HG02678 (cell line): Measurements from ENCODE around the gene LDB2.
"Not testable (repeated sequence)": the region's sequence is repeated elsewhere in the genome, so short reads cannot be mapped to it uniquely, and the experiment has no call there.

Source experiments
- ATAC-seq: cut with Tn5 transposase; IDR thresholded peaks from one replicate; pipeline ENCODE4 v1.9.1; 2021; ENCODE audit warnings: mild to moderate bottlenecking, moderate library complexity; ENCODE audit not compliant: unreplicated experiment

The LDB2 gene

DNA sequence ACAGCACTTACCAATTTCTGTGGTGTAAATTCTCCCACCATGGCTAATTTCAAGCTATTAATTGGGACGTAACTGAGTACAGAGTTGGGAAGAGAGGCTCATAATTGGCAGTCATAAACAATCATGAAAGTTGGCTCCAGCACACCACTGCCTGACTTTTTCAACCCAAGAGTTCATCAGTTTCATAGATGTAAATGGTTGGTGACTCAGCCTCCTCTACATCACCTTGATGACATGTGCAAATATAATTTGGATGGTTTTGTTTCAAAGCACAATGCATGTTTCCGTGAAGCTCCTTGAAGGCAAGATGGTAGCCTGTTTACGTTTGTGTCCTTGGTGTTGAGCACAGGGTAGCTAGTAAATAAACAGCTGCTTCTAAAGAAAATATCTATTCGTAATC is 235.1 kb downstream of the LDB2 start:
- ATAC-seq = no peak

GRCh38 chr4:16661813-16662212 is 236.6 kb downstream of the LDB2 start:
- ATAC-seq = no peak

GRCh38 chr4:16660656-16661055 is 237.8 kb downstream of the LDB2 start:
- no peak for ATAC-seq

- no peak for ATAC-seq
Measured at GRCh38 chr4:16659694-16660093, 238.8 kb downstream of the LDB2 start.

- no peak for ATAC-seq
Measured at GRCh38 chr4:16659079-16659478, 239.4 kb downstream of the LDB2 start.

GRCh38 chr4:16658183-16658582 is 240.3 kb downstream of the LDB2 start:
- ATAC-seq = no peak

DNA sequence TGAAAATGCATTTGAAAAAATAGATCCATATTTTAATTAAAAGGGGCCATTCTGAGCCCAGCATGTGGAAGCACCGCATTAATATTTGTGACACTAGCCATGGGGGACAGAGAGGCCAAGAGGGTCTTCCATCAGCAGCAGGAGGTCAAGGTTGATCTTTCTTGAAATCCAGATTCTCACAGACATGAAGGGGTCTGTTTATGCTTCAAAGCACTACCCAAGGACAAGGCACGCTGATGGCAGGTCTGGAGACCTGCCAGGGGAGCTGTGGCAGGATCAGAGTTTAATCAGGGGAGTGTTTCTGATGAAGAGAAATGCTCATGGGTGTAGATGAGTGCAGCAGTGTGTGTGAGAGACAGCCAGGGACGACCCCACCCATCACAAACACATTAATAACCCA is 243.3 kb downstream of the LDB2 start:
- ATAC-seq = no peak

GRCh38 chr4:16652732-16653305 is 245.6 kb downstream of the LDB2 start:
- no peak for ATAC-seq

DNA sequence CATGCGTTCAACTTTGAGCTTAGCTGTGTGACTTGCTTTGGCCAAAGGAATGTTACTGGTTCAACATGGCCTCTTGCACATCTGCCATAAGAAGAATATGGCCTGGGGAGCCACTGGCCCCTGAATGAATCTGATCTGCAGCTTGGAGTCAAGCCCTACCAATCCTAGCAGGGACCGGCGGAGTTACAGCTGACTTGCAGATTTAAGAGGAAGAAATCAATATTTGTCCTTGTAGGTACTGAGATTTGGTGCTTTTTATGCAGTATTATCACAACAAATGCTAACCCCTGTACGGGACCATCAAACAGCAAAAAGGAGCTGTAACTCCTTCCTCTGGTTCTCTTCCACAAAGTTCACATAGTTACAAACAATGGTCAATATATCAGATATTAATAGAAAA is 252.0 kb downstream of the LDB2 start:
- no peak for ATAC-seq

DNA sequence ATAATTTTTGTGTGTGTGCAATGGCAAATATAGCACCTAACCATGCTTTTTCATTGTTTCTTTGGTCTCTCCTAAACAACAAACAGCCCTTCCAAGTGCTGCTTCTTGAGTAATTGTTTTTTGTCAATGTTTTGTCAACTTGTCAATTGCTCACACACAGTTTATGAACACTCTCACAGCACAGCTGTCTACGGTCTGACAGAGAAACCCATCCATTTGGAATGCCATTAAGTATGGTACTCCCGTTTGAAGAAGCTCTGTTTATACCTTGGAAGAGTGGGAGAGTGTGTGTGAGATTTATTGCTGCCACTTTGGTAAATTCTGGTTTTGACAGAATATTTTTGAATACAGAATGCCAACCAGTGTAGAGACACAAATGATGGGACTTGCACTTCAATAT is 254.6 kb downstream of the LDB2 start:
- ATAC-seq = no peak

DNA sequence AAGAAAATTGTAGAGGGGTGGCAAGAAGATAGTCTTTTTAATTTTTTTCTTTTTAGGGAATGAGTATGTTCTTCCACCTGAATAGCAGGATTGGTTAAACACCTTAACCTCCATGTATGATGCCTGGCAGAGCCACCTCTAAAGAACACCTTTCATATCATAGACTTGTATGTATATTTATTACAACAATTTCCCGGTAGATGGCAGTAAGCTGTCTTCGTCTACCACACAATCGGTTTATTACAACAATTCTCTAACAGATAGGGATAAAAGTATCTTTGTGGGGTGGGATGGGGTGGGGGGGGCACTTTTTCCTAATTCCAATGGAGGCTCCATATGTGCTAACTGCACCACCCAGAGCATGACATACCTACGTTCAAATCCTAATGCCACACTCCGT is 255.5 kb downstream of the LDB2 start:
- no peak for ATAC-seq

- ATAC-seq = no peak
Measured at GRCh38 chr4:16641971-16642370, 256.5 kb downstream of the LDB2 start.

- no peak for ATAC-seq
Measured at GRCh38 chr4:16636912-16637630, 261.4 kb downstream of the LDB2 start.

- no peak for ATAC-seq
Measured at GRCh38 chr4:16636304-16636703, 262.1 kb downstream of the LDB2 start.

GRCh38 chr4:16629274-16629673 is 269.2 kb downstream of the LDB2 start:
- ATAC-seq = not testable (repeated sequence)

- not testable (repeated sequence) for ATAC-seq
Measured at GRCh38 chr4:16628835-16629234, 269.6 kb downstream of the LDB2 start.

- no peak for ATAC-seq
Measured at GRCh38 chr4:16627999-16628398, 270.4 kb downstream of the LDB2 start.

GRCh38 chr4:16626945-16627344 is 271.5 kb downstream of the LDB2 start:
- ATAC-seq = no peak

- no peak for ATAC-seq
Measured at GRCh38 chr4:16622826-16623225, 275.6 kb downstream of the LDB2 start.

GRCh38 chr4:16617435-16617834 is 281.0 kb downstream of the LDB2 start:
- no peak for ATAC-seq

DNA sequence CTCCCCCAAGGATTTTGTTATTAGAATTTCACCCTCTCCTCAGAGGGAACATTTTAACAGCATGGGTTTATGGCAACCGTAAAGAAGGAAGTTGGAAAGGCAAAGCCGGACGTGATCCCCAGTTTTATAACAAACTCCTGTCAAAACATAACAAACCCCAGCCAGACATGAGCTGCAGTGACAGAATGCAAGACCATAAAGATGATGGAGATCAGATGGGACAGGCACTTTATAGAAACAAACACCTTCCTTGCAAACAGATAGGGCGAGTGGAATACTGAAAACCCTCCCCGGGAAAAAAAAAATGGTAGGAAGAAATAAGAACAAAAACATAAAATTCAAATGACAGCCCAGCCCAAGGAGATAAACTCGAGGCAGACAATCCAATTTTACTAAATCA is 281.4 kb downstream of the LDB2 start:
- no peak for ATAC-seq

GRCh38 chr4:16609170-16609758 is 289.2 kb downstream of the LDB2 start:
- no peak for ATAC-seq
